Measurements from ENCODE around the gene CFAP251. TPM values are rescaled to one million over a fixed set of nuclear protein-coding genes. Genes with fewer than 3 reads are reported as not detected.
A peak's percentile ranks its signal among the peaks of the same experiment; 100 is the strongest.
"Not testable (repeated sequence)": the region's sequence is repeated elsewhere in the genome, so short reads cannot be mapped to it uniquely, and the experiment has no call there.

Gene CFAP251, protein sequence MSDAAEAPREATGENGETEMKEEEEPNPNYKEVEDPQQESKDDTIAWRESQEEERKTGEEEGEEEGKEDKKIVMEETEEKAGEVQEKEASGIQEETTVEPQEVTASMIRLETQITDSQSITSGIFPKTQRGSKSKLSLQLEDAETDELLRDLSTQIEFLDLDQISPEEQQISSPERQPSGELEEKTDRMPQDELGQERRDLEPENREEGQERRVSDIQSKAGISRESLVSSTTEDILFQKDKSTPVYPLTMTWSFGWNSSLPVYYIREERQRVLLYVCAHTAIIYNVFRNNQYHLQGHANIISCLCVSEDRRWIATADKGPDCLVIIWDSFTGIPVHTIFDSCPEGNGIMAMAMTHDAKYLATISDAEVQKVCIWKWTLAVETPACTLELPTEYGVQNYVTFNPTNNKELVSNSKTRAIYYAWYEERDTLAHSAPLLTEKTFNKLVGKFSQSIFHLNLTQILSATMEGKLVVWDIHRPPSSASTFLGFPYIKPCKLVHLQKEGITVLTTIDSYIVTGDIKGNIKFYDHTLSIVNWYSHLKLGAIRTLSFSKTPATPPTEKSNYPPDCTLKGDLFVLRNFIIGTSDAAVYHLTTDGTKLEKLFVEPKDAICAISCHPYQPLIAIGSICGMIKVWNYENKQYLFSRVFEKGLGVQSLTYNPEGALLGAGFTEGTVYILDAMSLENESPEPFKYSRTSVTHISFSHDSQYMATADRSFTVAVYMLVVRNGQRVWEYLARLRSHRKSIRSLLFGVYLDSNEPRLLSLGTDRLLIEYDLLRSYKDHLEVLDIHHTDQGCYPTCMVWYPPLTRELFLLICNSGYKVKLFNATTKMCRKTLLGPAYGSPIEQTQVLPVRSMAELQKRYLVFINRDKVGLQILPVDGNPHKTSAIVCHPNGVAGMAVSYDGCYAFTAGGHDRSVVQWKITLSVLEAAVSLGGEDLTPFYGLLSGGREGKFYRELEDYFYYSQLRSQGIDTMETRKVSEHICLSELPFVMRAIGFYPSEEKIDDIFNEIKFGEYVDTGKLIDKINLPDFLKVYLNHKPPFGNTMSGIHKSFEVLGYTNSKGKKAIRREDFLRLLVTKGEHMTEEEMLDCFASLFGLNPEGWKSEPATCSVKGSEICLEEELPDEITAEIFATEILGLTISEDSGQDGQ
- total RNA-seq (2014; rRNA removed; shearing (Covaris generic); ENCODE audit: low replicate concordance): 10.8 and 12.3 TPM in 2 replicates

DNA sequence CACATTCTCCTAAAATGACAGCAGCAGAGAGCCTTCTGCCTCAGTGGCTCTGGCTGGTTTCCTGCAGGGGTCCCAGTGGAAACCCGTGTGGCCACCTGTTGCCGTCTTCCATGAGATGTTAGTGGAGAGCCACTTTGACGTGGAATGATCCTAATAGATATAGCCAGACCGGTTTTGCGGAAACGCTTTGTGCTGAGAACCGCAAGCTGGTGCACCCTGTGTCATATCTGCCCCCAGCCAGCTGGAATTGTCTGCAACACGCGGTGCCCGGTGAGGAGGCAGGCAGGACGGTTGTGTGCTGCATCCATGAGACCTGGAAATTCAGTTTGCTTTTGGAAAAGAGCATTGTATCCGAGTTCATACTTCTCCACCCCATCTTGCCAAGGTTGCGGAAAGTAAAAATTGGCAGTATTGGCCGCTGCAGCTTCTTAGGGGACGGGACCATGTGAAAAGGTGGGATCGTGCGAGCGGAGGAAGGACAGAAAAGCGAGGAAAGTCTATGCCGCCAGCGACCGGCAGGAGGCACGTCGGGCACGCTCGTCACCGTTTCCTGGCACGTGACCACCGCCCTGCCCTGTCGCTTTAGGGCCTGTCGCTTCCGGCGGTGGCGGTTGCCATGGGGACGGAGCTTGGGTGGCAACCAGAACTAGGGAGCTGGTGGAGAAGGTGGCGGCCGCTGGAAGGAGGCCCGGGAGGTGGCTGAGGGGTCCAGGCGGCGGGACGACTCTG is at the start of gene CFAP251:
Gene CFAP251 (plus strand): TSS at position 643 of the 729 bp plus-strand sequence. CDS start 2,714 bp downstream, outside the sequence.
- in situ Hi-C loops (cut with HindIII; ENCODE audit: low pct_unique_long_range_greater_than_20kb, low sequenced_read_pairs): no loop called here
- DNase-seq (ENCODE audit: low read depth): peak; percentile 82

DNA sequence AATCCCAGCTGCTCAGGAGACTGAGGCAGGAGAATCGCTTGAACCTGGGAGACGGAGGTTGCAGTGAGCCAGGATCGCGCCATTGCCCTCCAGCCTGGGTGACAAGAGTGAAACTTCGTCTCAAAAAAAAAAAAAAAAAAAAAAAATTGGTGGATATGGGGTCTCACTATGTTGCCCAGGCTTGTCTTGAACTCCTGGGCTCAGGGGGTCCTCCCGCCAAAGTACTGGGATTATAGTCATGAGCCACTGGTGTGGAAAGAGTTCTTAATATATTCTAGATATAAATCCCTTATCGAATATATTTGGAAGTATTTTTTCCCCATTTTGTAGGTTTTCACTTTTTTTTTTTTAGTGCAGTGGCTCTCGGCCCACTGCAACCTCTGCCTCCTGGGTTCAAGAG is 49.2 kb upstream of the CFAP251 start:
- in situ Hi-C loops (cut with HindIII; ENCODE audit: low pct_unique_long_range_greater_than_20kb, low sequenced_read_pairs); DNase-seq (ENCODE audit: low read depth): not testable (repeated sequence)

DNA sequence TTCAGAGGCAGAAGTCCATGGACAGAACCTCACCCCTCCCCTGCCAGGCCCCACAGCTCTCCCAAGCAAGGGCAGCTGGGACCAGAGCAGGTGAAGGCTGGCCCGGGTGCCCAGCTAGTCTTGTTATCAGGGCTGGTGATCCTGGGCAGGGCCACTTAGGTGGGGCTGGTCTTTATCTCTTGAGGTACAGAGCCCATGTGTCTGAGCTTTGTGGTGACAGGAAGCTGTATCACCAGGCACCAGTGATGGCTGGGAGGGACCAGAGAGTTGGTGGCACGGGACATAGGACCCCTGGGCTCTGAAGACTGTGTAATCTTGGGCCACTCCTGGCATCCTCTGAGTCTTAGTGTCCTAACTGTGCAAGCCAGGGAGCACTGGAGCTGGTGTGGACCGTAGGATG is 46.9 kb upstream of the CFAP251 start:
- in situ Hi-C loops (cut with HindIII; ENCODE audit: low pct_unique_long_range_greater_than_20kb, low sequenced_read_pairs): no loop called here
- DNase-seq (ENCODE audit: low read depth): no peak

DNA sequence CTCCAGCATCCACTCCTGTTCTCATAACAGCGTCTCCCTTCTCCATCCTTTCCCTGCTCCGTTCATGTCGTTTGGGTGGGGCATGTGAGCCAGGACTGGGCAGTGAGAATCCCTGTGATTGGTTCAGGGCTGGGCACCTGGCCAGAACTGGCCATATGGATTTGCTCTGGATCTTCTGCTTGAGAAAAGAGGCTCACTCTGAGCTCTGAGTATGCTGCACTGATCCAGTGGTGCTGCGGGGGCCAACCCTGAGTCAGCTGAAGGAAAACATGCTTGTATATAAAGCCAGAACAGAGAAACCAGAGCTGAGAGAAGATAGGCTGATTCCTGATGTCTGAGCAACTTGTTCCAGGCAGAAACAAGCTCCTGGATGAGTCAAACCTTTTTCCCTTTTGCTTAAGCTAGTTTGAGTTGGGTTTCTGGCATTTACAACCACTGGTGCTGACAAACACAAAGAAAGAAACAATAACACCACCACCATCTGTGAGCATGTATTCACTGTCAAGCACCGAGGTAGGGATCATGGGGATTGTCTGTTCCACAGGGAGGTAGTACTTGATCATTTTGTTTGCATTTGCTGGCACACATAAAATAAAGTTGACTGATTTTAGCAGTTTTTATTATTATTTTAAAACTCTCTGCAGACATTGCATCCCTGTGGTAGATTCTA is 45.7 kb upstream of the CFAP251 start:
- in situ Hi-C loops (cut with HindIII; ENCODE audit: low pct_unique_long_range_greater_than_20kb, low sequenced_read_pairs): no loop called here
- no peak for DNase-seq (ENCODE audit: low read depth)

DNA sequence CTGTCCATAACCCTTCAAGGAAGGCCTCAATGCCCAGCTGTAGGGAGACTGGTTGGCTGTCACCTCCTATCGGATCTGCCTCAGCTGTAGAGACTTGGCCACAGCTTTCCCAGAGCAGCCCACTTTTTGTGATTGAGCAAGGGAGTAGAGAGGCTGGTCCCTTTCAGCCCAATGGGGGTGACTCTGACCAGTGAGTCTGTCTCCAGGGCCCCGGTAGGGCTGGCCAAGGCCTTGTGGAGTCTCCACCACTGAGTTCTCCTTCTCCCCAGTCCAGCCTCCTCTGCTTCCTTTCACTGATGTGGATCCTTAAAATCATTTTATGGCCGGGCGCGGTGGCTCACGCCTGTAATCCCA is 45.2 kb upstream of the CFAP251 start:
- in situ Hi-C loops (cut with HindIII; ENCODE audit: low pct_unique_long_range_greater_than_20kb, low sequenced_read_pairs): no loop called here
- no peak for DNase-seq (ENCODE audit: low read depth)

DNA sequence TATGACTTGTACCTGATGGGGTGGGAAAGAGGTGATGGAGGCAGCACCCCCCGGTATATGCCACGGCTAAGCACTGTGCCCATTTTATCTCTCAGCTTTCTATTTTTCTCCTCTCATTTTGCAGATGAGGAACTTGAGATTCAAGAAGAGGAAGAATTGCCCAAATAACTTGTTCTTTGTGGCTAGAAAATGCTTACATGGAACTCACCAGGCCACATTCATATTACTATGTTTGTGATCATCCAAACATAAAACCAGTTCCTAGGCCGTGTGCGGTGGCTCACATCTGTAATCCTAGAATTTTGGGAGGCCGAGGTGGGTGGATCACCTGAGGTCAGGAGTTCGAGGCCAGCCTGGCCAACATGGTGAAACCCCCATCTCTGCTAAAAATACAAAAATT is 44.3 kb upstream of the CFAP251 start:
- DNase-seq (ENCODE audit: low read depth): no peak
- in situ Hi-C loops (cut with HindIII; ENCODE audit: low pct_unique_long_range_greater_than_20kb, low sequenced_read_pairs): no loop called here

DNA sequence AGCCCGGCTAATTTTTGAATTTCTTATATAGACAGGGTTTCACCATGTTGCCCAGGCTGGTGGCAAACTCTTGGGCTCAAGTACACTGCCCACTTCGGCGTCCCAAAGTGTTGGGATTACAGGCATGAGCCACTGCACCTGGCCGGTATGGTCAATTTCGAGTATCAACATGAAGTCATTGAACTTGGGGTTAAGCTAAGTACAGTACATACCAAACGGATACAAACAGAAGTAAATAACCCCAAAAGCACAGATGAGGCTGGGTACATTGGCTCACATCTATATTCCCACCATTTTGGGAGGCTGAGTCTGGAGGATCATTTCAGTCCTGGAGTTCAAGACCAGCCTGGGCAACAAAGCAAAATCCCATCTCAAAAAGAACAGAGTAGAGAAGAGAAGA is 42.8 kb upstream of the CFAP251 start:
- in situ Hi-C loops (cut with HindIII; ENCODE audit: low pct_unique_long_range_greater_than_20kb, low sequenced_read_pairs): no loop called here
- DNase-seq (ENCODE audit: low read depth): no peak

DNA sequence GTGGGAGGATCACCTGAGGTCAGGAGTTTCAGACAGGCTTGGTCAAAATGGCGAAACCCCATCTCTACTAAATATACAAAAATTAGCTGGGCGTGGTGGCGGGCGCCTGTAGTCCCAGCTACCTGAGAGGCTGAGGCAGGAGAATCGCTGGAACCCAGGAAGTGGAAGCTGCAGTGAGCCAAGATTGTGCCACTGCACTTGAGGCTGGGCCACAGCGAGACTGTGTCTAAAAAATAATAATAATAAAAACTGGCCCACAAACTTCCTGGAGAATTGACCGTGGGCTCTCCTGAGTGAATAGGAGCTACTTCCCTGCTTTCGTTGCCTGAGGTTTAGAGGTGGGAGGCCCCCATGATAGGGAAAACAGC is 42.3 kb upstream of the CFAP251 start:
- in situ Hi-C loops (cut with HindIII; ENCODE audit: low pct_unique_long_range_greater_than_20kb, low sequenced_read_pairs); DNase-seq (ENCODE audit: low read depth): not testable (repeated sequence)

DNA sequence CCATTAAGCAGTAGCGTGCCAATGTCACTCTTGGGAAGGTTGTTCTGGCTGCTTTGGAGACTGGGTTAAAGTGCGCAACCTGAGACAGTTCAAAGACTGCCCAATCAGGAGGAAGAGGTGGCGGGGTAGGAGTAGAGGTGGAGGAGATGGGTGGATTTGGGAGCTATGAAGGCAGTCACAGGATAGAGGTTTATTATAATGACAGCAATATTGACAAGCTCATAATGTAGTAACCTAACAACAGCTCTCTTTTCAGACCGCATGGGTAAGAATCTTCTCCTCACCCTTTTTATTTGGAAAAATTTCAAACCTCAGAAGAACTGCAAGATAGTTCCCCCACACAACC is 35.1 kb upstream of the CFAP251 start:
- in situ Hi-C loops (cut with HindIII; ENCODE audit: low pct_unique_long_range_greater_than_20kb, low sequenced_read_pairs): no loop called here
- DNase-seq (ENCODE audit: low read depth): peak; percentile 49

DNA sequence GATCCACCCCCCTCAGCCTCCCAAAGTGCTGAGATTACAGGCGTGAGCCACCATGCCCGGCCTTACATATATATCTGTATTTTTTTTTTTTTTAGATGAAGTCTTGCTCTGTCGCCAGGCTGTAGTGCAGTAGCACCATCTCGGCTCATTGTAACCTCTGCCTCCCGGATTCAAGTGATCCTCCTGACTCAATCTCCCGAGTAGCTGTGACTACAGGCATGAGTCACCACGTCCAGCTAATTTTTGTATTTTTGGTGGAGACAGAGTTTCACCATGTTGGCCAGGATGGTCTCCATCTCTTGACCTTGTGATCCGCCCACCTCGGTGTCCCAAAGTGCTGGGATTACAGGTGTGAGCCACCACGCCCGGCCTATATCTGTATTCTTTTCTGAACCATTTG is 33.3 kb upstream of the CFAP251 start:
- DNase-seq (ENCODE audit: low read depth); in situ Hi-C loops (cut with HindIII; ENCODE audit: low pct_unique_long_range_greater_than_20kb, low sequenced_read_pairs): not testable (repeated sequence)

DNA sequence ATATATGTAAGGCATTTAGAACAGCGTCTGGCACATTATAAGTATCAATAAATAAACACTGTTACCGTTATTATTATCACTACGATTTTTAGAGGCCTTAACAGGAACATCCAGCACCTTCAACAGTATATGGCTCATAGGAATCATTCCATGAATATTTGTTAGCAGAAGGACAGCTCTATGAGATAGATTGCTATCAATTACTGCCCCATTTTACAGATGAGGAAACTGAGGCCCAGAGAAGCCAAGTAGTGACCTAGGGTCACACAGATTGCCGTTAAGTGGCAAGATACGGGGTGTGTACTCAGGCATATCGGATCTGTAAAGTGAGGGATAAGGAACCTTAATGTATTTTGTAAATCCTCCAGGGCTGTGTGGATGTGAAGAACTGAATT is 30.3 kb upstream of the CFAP251 start:
- in situ Hi-C loops (cut with HindIII; ENCODE audit: low pct_unique_long_range_greater_than_20kb, low sequenced_read_pairs): no loop called here
- no peak for DNase-seq (ENCODE audit: low read depth)

DNA sequence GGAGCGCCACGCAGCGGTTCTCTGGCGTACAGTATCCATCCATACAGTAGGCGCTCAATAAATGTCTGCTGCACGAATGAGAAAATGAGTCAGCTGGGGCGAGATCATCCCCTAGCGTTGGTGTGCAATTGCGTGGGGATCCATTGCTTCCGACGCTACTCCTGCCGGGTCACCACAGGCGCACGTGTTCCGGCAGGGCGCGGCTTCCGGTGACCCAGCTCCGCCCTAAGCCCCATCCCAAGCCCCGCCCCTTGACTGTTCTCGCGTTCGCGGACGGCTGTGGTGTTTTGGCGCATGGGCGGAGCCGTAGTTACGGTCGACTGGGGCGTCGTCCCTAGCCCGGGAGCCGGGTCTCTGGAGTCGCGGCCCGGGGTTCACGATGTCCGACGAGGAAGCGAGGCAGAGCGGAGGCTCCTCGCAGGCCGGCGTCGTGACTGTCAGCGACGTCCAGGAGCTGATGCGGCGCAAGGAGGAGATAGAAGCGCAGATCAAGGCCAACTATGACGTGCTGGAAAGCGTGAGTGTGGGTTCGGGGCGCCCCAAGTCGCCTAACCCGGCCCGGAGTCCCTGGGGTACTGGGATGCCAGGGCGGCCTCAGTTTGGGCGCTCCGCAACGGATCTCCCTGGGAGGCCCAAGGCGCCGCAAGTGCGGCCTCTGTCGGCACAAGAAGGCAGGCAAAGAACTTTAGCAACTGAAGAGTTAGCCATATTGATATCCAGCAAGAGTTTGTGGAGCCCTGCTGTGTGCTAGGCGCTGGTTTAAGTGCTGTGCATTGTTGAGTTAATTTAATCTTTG is 29.7 kb upstream of the CFAP251 start, which contains the start of gene PSMD9:
Gene PSMD9 (plus strand): TSS at position 313 of the 796 bp plus-strand sequence. CDS start 67 bp downstream, at position 380.
- in situ Hi-C loops (cut with HindIII; ENCODE audit: low pct_unique_long_range_greater_than_20kb, low sequenced_read_pairs): no loop called here
- peak; percentile 96 for DNase-seq (ENCODE audit: low read depth)

DNA sequence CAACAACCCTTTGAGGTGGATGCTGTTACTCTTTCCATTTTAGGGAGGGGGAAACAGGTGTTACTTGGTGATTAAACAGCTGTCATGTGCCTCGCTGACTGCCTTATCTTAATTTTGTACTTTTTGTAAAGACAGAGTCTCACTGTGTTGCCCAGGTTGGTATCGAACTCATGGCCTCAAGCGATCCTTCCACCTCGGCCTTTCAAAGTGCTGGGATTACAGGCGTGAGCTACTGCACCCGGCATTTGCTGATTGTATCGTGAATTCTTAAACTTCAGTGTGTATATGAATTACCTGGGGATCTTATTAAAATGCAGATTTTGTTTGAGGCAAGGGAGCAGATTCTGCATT is 29.1 kb upstream of the CFAP251 start:
- no peak for DNase-seq (ENCODE audit: low read depth)
- in situ Hi-C loops (cut with HindIII; ENCODE audit: low pct_unique_long_range_greater_than_20kb, low sequenced_read_pairs): no loop called here

DNA sequence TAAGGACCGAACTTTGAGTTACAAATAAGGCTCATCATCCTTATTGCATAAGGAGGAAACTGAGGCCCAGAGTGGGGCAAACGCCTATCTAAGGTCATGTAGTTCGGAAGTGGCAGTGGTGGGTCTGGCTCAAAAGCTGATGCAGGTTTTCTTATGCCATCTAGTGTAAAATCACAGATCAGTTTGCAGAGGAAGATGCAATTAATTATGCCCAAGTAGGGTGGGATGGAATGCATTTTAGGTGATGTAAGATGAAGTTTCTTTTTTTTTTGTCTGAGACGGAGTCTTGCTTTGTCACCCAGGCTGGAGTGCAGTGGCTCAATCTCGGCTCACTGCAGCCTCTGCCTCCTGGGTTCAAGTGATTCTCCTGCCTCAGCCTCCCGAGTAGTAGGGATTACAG is 28.7 kb upstream of the CFAP251 start:
- in situ Hi-C loops (cut with HindIII; ENCODE audit: low pct_unique_long_range_greater_than_20kb, low sequenced_read_pairs): not testable (repeated sequence)
- DNase-seq (ENCODE audit: low read depth): peak; percentile 19

DNA sequence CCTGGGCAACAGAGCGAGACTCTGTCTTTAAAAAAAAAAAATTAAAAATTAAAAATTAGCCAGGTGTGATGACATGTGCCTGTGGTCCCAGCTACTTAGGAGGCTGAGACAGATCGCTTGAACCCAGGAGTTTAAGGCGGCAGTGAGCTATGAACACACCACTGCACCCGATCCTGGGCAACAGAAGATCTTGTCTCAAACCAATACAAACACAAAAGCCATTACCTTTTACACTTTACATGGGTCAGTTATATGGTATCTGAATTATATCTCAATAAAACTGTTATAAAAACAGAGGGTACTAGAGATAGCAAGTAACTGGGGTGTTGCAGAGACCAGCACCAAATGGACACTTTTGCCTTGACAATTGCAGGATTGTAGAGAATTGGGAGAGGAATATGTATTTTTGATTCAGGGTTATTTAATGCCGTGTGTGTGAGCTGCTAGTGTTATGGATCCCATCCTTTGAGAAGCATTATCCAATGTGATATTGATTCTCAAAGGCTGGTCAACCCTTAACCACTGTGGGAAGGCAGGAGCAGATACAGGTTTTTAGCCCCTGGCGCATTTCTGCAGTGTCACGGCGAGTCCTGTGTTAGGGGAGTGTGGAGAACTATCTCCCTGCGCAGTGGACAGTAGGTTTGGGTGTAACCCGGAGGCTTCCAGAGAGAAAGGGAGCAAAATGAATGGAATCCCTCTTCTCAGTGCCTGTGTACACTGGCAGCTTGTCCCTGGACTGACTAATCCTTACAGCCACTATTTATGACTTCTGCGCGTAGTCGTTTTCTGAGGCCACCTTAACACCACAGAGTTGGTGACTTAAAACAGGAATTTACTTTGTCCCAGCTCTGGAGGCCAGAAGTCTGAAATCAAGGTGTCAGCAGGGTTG is 25.5 kb upstream of the CFAP251 start:
- in situ Hi-C loops (cut with HindIII; ENCODE audit: low pct_unique_long_range_greater_than_20kb, low sequenced_read_pairs): no loop called here
- DNase-seq (ENCODE audit: low read depth): peak; percentile 17

DNA sequence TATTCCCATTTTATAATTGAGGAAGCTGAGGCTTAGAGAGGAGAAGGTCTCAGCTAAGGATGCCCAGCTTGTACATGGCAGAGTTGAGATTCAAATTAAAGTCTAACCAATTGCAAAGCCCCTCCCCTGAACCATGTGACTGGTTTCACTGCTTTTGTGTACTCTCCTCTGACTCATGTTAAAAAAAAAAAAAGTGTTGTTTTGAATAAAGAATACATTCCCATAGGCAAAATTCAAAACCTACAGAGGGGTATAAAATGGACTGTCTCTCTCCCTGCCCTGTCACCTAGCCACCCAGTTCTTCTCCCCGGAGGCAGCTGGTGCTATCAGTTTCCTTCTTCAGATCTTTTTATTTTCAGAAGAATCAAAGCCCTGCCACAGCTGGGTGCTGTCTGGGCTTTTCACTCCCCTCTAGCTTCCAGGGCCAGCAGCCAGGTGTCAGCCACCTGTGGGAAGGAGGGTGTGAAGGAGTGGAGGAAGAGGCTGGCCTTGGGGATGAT is 24.4 kb upstream of the CFAP251 start:
- DNase-seq (ENCODE audit: low read depth): peak; percentile 79
- in situ Hi-C loops (cut with HindIII; ENCODE audit: low pct_unique_long_range_greater_than_20kb, low sequenced_read_pairs): no loop called here

Data from Caki2 (cell line).